DOHH2 (cell line): ENCODE measurements around the gene CDH4.

Source experiments
- EZH2phosphoT487 ChIP-seq: fragments of 200-600 bp; sonication (generic); IDR thresholded peaks from 2 replicates; pipeline ENCODE4 v1.6.1; 2017; ENCODE audit warnings: borderline replicate concordance, mild to moderate bottlenecking, antibody characterized with exemption, low read length, moderate library complexity, mixed read lengths
- TF ChIP-seq, protein P1 (sequence below): fragments of 200-600 bp; sonication (generic); IDR thresholded peaks from one replicate; pipeline ENCODE4 v1.5.1; 2014; ENCODE audit warnings: antibody characterized with exemption, mild to moderate bottlenecking, low read depth, low read length; ENCODE audit not compliant: poor library complexity, severe bottlenecking

GRCh38 chr20:61371501-61372136 is 119.6 kb downstream of the CDH4 start:
- TF ChIP-seq, protein P1, sequence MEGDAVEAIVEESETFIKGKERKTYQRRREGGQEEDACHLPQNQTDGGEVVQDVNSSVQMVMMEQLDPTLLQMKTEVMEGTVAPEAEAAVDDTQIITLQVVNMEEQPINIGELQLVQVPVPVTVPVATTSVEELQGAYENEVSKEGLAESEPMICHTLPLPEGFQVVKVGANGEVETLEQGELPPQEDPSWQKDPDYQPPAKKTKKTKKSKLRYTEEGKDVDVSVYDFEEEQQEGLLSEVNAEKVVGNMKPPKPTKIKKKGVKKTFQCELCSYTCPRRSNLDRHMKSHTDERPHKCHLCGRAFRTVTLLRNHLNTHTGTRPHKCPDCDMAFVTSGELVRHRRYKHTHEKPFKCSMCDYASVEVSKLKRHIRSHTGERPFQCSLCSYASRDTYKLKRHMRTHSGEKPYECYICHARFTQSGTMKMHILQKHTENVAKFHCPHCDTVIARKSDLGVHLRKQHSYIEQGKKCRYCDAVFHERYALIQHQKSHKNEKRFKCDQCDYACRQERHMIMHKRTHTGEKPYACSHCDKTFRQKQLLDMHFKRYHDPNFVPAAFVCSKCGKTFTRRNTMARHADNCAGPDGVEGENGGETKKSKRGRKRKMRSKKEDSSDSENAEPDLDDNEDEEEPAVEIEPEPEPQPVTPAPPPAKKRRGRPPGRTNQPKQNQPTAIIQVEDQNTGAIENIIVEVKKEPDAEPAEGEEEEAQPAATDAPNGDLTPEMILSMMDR: no peak
- no peak for TF ChIP-seq EZH2phosphoT487
